NCI-H2107 (cell line): ENCODE measurements around the gene HIVEP3.
A peak's percentile ranks its signal among the peaks of the same experiment; 100 is the strongest.
"Not testable (repeated sequence)": the region's sequence is repeated elsewhere in the genome, so short reads cannot be mapped to it uniquely, and the experiment has no call there.

Source experiments
- DNase-seq: peaks from one replicate; lab custom pipeline; 2025; lab: John Stamatoyannopoulos, UW

HIVEP3 gene

DNA sequence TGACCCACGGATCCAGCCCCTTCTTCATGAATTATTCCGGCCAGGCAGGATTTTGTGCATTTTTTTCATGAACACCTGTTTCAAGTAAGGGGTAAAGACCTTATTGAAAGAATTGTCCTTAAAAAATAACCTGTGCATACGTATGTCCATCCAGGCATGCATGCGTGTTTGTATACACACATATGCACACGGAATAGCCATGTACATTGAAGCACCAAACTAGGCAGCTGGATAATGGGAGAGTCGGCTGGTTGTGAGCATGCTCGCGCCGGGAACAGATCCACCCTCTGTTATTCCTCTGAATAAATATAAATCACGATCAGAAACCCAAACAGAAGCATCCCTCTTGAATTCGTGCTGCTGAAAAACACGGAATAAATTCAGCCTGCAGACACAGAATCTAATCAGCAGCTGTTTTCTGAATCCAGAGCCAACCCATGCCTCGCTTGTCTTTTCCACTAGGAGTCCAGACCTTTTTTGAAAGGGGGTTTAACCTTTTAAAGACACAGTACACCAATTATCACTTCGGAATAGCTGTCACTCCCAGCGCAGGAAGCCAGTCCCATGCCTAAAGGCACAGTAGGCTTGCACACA, at the start of gene HIVEP3:
HIVEP3 (minus strand) TSS at position 473 of the 594 bp plus-strand sequence.
- DNase-seq = peak; percentile 44

DNA sequence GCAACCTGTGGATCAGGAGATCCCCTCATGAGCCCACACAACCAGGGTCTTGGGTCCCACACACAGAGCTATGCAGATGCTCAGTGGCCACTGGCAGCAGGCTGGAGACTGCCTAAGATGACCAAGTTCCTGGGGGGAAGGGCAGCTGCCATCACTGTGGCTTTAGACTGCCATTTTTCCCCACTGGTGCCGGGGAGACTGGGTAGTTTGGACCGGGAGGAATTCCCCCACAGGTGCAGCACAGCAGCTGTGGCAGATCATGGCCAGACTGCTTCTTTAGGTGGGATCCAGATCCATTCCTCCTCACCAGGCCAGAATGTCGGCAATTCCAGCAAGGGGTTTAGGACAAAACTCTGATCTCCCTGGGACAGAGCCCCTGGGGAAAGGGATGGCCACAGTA, 45.7 kb upstream of the HIVEP3 start:
- no peak for DNase-seq

DNA sequence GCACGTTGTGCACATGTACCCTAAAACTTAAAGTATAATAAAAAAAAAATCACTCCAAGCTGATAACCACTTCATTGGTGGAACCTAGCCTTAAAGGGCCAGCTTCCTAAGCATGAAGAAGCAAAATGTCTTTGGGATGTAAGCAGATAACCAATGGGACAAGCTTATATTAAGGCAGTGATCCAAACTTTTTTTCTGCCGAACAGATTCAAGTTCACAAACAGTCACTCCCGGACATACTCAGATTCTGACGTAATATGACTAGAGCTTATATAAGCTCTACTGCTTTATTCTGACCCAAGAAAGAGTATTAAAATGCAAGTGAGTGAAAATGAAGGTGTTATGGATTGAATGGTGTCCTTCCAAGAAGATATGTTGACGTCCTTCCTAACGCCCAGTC, 44.9 kb upstream of the HIVEP3 start:
- no peak for DNase-seq

DNA sequence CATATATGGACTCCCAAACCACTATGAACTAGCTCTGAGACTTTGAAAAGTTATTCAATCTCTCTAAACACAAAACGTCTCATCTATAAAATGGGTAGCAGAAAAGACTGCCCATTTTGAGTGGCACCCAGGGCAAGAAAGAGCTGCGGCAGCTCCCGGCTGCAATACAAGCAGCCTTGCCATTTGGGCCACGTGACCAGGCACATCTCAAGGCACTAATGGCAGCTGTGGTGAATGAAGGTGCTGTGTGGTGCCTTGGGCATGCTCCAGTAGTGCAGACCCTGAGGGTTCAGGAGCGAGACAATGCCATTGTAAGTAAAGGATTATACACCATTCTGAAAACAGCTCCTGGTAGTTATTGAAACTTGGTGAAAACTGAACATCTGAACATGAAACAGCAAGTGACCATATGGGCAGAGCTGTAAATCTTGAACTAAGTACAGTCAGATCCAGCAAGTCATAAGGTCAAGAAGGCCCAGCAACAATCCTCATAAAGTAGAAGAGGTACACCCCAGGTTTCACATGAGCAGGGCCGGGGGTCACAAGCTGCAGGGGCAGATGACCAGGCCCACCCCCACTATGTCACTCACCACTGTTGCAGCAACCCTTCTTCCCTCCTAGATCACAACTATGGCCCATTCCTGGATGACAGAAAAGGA, 39.4 kb upstream of the HIVEP3 start:
- no peak for DNase-seq

DNA sequence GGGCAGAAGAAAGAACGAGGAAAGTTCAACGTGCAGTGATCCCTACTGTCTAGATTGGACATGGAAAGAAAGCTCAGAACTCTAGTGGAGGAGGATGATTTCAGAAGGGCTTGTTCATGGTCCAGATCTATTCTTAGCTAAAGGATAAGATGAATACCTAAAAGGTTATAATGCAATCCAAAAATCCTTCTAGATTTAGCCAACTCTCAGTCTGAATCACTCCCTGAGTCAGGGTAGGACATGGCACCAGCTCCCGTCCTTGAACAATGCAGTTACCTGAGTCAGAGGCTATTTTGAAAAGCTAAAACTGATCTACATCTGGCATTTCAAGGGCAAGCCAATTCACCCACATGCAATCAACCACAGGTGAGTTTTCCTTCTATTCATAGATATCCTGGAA, 38.8 kb upstream of the HIVEP3 start:
- DNase-seq = no peak

DNA sequence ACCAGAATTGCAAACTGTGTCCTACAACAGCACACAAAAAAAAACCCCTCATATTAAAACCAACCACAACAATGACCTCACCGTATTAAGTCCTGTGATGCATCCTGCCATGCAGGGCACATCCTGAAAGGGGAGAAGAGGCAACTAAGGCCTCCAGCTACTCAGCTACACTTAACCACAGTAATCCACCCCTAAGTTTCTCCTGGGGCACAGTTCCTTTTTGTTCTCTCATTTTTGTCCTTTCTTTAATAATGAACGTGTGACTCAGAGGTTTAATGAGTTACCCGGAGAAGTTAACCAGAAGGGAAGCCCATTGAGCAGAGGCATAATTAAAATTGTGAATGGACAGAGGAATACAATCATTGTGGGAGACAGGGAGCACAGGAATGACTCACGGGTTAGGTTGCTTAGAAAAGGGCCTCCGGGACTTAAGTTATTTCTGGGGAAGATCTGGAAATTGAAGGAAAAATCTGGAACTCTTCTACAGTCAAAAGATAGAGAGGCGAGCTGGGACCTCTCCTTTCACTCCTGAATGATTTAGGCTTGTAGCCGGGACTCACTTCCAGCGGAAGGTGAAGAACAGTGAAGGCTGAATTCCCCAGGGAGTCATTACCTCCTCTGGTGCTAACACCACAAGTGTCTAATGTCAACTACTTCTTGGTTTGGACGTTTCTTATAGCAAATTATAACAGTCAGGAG, 36.9 kb upstream of the HIVEP3 start:
- DNase-seq = peak; percentile 48

DNA sequence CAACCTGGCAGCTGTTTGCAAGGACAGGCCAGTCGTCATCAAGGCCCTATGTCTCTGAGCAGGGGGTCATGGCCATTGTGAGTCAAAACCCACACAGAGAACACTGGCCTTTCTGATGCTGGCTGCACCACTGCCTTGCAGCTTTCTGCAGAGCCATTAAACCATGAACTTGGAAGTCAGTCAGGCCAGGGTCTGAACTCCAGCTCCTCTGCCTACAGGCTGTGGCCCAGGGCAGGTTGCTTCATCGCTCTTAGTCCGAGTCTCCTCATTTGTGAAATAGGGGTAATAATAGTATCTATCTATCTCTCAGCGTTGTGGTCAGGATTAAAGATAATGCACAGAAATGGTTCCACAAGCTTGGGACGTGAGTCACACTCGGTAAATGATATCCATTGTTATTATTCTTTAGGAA, 35.8 kb upstream of the HIVEP3 start:
- DNase-seq = no peak

DNA sequence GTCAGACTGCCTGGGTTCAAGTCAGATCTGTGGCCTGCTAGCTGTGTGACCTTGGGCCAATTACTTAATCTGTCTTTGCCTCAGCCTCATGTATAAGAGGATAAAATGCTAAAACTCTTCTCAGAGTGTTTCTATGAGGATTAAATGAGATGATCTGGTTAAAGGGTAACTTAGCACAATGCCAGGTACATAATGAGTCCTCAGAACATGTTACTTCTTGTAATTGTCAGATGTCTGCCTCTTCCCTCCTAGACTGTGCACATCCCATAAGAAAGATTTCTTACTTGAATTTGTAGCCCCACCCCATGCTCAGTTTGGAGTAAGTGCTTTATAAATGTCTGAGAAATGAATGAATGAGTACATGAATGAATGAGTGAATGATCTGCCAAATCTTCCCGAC, 34.6 kb upstream of the HIVEP3 start:
- no peak for DNase-seq

DNA sequence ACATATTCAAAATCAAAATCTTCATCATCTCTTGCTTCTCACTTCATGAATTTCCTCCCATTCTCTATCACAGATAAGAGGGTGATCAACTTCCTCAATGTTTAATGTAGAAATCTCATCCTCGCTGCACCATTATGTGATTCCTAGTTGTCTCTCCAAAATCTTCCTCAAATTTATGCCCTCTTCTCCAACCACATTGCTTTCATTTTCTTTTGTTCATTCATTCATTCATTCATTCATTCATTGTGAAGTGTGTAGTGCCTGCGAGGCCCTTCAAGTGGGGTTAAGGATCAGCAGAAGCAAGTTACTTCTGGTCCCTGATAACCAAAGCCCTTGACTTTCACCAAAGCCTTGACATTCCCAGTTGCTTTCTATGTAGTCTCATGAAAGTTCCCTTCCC, 33.5 kb upstream of the HIVEP3 start:
- no peak for DNase-seq

DNA sequence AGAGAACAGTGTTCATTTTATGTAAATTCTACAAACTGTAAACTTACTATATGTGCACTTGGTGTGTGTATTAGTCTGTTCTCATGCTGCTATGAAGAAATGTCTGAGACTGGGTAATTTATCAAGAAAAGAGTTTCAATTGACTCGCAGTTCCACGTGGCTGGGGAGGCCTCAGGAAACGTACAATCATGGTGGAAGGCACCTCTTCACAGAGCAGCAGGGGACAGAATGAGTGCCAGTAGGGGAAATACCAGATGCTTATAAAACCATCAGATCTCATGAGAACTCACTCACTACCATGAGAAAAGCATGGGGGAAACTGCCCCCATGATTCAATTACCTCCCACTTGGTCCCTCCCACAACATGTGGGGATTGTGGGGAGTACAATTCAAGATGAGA, 32.8 kb upstream of the HIVEP3 start:
- not testable (repeated sequence) for DNase-seq

DNA sequence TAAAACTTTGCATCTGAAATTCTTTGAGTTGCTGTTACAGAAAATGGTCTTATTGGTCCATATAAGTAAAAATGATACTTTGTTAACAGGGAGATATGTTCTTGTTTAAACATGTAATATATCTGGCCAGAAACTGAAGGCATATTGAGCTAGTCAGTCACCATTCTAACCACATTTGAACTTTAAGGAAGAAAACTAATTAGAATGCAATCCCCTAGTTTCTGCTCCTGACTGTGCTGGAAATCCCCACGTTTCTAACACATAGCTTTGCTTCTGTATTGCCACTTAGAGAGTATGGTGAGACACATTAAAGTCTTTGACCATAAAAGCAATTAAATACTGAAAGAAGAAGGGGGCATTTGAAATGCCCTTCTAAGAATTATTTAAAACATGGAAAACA, 32.1 kb upstream of the HIVEP3 start:
- DNase-seq = no peak

DNA sequence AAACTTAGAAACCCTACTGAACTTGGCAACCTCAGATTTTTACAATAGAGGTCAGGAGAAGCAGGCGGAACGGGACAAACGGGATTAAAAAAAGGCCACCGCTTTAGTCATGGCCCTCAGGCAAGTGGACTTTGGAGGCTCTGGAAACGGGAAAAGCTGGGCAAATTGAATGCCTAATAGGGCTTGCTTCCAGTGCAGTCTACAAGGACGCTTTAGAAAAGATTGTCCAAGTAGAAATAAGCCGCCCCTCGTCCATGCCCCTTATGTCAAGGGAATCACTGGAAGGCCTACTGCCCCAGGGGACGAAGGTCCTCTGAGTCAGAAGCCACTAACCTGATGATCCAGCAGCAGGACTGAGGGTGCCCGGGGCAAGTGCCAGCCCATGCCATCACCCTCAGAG, 27.2 kb upstream of the HIVEP3 start:
- DNase-seq = not testable (repeated sequence)

DNA sequence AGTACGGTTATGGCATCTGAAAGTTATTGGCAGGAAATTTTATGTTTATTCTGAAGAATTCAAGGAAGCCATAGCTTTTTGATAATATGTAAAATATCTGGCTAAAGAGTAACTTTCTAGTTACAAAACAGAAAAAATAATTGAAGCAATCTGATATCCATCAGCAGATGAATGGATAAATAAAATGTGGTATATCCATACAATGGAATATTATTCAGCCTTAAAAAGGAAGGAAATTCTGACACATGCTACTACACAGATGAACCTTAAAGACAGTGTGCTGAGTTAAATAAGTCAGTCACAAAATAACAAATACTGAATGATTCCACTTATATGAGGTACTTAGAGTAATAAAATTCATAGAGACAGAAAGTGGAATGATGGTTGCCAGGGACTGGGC, 25.0 kb upstream of the HIVEP3 start:
- DNase-seq = no peak

DNA sequence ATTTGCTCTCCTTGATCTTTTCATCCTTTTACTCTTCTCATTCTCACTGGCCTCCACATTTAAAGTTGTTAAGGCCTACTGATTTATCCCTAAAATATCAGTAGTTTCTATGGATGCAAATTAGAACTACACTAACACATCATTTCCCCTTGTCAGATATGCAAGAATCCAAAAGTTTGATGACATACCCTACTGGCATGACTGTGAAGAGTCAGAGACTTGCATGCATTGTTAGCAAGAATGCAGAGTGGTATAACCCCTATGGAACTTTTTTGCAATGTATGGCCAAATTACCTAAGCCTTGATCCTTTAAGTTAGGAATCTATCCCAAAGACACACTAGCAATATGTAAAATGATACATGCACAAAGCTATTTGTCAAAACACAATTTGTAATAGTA, 23.6 kb upstream of the HIVEP3 start:
- no peak for DNase-seq

DNA sequence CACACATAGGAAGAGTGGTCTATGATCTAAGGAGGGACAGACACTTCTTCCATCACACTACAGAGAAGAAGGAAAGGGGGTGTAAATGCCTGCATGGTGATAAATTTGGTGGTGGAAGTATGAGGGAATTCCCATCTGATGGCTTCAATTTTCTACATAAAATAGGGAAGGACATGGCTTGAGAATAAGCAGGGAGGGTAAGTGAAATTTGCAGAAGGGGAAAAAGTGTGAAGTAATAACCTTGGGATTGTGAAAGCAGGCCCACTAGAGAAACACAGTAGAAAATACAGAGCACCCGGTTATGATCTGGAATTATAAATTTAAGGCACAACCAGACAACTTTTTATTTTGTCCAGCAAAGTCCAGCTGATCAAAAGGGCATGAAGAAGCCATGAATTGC, 22.7 kb upstream of the HIVEP3 start:
- DNase-seq = no peak

DNA sequence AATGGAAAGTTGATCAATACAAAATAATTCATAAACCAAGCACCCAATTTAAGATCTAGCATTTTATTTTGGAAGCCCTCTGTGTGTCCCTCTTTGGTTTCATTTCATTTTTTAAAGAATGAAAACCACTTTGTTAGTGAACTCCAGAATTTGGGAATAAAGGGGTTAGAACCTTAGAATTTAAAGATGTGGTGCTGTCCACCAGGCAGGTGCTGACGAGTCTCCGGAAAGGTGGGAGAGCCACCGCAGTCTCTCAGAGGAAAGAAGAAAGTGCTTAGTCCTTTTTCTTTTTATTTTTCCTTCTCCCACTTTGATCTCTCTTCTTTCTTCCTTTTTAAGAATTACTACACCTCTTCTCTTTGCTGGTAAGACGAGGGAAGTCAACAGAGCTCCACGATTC, 20.5 kb upstream of the HIVEP3 start:
- no peak for DNase-seq

DNA sequence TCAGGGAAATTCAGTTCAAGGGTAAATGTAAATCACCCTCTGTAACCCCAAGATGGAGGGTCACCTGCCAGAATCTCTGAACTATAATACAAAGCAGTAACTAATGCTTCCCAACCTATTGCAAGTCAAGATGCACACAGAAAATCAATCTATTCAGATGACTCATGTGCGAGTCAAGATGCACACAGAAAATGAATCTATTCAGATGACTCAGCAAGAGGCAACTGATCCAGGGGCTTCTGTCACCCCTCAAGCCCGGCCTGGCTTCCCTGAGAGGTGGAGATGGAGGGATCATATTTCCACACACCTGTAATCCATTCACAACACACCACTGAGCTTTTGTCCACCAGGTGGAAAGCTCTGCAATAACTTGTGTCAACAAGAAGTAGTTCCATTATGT, 17.4 kb upstream of the HIVEP3 start:
- peak; percentile 91 for DNase-seq

DNA sequence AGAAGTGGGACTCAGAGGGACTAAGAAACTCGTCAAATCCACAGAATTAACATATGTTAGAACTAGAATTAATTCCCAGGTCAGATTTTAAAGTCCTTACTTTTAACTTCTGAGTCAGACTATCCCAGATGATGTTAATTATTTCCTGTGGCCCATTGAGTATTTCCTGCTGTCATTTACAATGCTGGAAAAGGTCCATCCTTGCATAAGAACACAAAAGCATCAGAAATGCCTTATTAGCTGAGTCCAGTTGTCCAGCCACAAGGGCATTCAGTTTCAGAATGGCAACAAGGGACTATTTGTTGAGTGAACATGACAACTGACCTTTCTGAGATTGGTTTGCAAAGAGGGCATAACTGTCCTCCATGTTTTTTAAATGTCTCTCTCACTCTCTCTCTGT, 16.5 kb upstream of the HIVEP3 start:
- DNase-seq = no peak

DNA sequence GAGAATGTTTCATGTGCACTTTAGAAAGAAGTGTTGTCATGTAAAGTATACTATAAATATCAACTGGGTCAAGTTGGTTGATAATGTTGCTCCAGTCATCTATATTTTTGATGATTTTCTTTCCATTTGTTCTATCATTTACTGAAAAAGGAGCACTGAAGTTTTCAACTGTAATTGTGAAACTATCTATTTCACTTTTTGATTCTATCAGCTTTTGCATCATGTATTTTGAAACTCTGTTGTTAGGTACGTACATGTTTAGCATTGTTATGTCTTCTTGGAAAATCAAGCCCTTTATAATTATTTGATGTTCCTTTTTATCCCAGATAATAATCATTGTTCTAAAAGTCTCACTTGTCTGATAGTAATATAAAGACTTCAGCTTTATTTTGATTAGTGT, 14.4 kb upstream of the HIVEP3 start:
- no peak for DNase-seq

DNA sequence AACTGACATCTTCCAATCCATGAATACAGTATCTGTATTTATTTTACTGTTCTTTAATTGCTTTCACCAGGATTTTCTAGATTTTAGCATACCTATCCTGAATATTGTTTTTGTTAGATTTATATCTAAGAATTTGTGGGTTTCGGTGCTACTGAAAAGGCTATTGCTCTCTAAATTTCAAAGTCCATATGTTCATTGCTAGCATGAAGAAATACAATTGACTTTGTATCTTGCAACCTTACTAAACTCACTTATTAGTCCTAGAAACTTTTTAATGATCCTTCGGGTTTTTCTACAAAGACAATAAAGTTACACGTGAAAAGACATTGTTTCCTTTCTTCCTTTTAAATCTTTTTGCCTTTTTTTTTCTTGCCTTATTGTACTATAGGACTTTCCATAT, 12.9 kb upstream of the HIVEP3 start:
- no peak for DNase-seq

DNA sequence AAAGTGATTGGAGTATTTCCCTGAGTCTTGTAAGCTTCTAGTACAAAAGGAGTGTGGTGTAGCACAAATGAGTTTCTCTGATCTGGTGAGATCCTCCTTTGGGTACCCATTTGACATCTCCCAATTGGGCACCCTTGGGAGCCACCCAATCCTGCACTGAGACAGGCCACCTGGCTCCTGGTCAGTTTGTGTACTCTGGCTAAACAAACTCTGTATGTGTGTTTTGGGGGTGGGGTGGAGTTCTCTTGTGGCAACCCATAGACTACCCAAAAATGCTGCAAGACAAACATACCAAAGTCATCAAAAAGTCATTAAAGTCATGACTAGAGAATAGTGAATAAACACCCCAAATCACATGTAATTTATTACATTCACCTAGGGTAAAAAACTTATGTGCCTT, 8.4 kb upstream of the HIVEP3 start:
- DNase-seq = no peak

DNA sequence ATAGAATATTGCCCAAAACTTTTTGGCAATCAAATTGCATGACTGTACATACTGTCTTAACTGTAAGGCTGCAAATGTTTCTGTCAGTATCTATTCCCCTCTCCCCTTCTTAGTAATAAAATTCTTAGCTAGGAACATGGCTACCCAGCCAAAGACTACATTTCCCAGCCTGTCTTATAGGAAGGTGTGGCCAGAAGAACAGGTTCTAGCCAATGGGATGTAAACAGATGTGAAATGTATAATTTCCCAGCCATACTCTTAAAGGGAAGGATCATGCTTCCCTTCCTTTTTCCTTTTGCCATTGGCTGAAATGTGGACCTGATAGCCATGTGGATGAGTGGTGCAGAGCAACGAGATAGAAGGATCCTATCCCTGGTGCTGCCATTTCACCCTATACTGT, 7.0 kb upstream of the HIVEP3 start:
- DNase-seq = no peak

DNA sequence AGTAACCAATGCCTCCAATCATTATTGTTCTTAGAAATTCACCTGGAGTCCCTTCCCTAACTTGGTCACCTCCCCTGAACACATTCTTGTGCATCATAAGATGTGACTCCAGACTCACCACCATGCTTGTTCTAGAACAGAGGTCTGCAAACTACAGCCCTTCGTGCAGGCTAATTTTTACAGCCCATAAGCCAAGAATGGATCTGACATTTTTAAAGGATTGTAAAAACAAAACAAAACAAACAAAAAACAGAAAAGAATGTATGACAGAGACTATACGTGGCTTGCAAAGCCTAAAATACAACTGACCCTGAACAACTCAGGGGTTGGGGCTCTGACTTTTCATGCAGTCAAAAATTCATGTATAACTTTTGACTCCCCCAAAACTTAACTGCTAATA, 6.2 kb upstream of the HIVEP3 start:
- DNase-seq = no peak

DNA sequence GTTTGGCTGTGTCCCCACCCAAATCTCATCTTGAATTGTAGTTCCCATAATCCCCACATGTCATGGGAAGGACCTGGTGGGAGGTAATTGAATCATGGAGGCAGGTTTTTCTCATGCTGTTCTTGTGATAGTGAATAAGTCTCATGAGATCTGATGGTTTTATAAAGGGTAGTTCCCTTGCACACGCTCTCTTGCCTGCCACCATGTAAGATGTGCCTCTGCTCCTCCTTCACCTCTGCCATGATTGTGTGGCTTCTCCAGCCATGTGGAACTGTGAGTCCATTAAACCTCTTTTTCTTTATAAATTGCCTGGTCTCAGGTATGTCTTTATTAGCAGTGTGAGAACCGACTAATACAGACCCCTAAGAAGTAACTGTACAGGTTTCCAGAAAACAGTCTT, 2.5 kb upstream of the HIVEP3 start:
- DNase-seq = not testable (repeated sequence)
